Measurements from ENCODE around the gene TTLL12.
A peak's percentile ranks its signal among the peaks of the same experiment; 100 is the strongest.
"Not testable (repeated sequence)": the region's sequence is repeated elsewhere in the genome, so short reads cannot be mapped to it uniquely, and the experiment has no call there.

TTLL12 gene

GRCh38 chr22:43153899-43154298 lies 33.0 kb downstream of the TTLL12 start:
- no peak for DNase-seq (ENCODE audit: low spot score)

GRCh38 chr22:43152357-43153071 lies 34.4 kb downstream of the TTLL12 start:
- peak; percentile 73 for DNase-seq (ENCODE audit: low spot score)

GRCh38 chr22:43152003-43152356 lies 35.0 kb downstream of the TTLL12 start:
- no peak for DNase-seq (ENCODE audit: low spot score)

GRCh38 chr22:43151251-43152002 lies 35.5 kb downstream of the TTLL12 start, which contains the start of gene TSPO:
Gene TSPO, plus strand, starts transcription at chr22:43151559. Its CDS starts 7,680 bp downstream, at chr22:43159239.
- DNase-seq (ENCODE audit: low spot score) = peak; percentile 97

GRCh38 chr22:43150731-43151206 lies 36.2 kb downstream of the TTLL12 start:
- no peak for DNase-seq (ENCODE audit: low spot score)

GRCh38 chr22:43148581-43148980 lies 38.4 kb downstream of the TTLL12 start:
- DNase-seq (ENCODE audit: low spot score) = no peak

- DNase-seq (ENCODE audit: low spot score) = no peak
Observed at GRCh38 chr22:43147821-43148220, 39.1 kb downstream of the TTLL12 start.

- DNase-seq (ENCODE audit: low spot score) = not testable (repeated sequence)
Observed at GRCh38 chr22:43146332-43146731, 40.6 kb downstream of the TTLL12 start.

- DNase-seq (ENCODE audit: low spot score) = not testable (repeated sequence)
Observed at GRCh38 chr22:43145371-43145770, 41.6 kb downstream of the TTLL12 start.

- no peak for DNase-seq (ENCODE audit: low spot score)
Observed at GRCh38 chr22:43144949-43145348, 42.0 kb downstream of the TTLL12 start.

- DNase-seq (ENCODE audit: low spot score) = peak; percentile 94
Observed at GRCh38 chr22:43142880-43143562, 43.9 kb downstream of the TTLL12 start, which contains the start of gene MCAT. Gene MCAT, minus strand, starts transcription at chr22:43143398. Its CDS starts 50 bp downstream, at chr22:43143348.

- no peak for DNase-seq (ENCODE audit: low spot score)
Observed at GRCh38 chr22:43136801-43137200, 50.1 kb downstream of the TTLL12 start.

GRCh38 chr22:43136255-43136654 lies 50.7 kb downstream of the TTLL12 start:
- DNase-seq (ENCODE audit: low spot score) = peak; percentile 89

- DNase-seq (ENCODE audit: low spot score) = no peak
Observed at GRCh38 chr22:43135565-43135964, 51.4 kb downstream of the TTLL12 start.

GRCh38 chr22:43134553-43134952 lies 52.4 kb downstream of the TTLL12 start:
- no peak for DNase-seq (ENCODE audit: low spot score)

GRCh38 chr22:43133401-43133800 lies 53.5 kb downstream of the TTLL12 start:
- no peak for DNase-seq (ENCODE audit: low spot score)

- no peak for DNase-seq (ENCODE audit: low spot score)
Observed at GRCh38 chr22:43131773-43132501, 55.0 kb downstream of the TTLL12 start.

GRCh38 chr22:43129426-43130425 lies 57.2 kb downstream of the TTLL12 start:
- DNase-seq (ENCODE audit: low spot score) = no peak

GRCh38 chr22:43128928-43129424 lies 58.0 kb downstream of the TTLL12 start:
- no peak for DNase-seq (ENCODE audit: low spot score)

GRCh38 chr22:43128116-43128515 lies 58.8 kb downstream of the TTLL12 start:
- no peak for DNase-seq (ENCODE audit: low spot score)
